Omental fat pad (tissue), 4 donors: ENCODE data around the gene STAT5B. TPM values are rescaled to one million over a fixed set of nuclear protein-coding genes. Genes with fewer than 3 reads are reported as not detected.

Experiments
- ATAC-seq: fragments of 150-250 bp; one replicate; pipeline ENCODE4 v1.9.1; 2016; ENCODE audit warnings: mild to moderate bottlenecking, moderate library complexity; ENCODE audit not compliant: low FRiP score
- DNase-seq: peaks from one replicate; pipeline ENCODE4 v3.0.0-alpha.2; 2019; ENCODE audit warnings: low spot score
- total RNA-seq, 4 donors: library from RNA; depleted of rRNA; stranded (reverse); fragments of >200 nt; gene quantifications; one replicate each; pipeline ENCODE4 v1.1.0, GENCODE V29; 2016
- TF ChIP-seq, protein P1 (sequence below), 3 donors: fragments of 450-650 bp; IDR thresholded peaks; one replicate each; pipeline ENCODE4 v1.5.1; 2016 to 2017; ENCODE audit warnings: antibody characterized with exemption in 3 of 3, mild to moderate bottlenecking in 3 of 3, moderate library complexity in 2 of 3

STAT5B gene
- total RNA-seq, 4 donors from 2014 or later, result 66.6 to 130 (median 111) TPM

DNA sequence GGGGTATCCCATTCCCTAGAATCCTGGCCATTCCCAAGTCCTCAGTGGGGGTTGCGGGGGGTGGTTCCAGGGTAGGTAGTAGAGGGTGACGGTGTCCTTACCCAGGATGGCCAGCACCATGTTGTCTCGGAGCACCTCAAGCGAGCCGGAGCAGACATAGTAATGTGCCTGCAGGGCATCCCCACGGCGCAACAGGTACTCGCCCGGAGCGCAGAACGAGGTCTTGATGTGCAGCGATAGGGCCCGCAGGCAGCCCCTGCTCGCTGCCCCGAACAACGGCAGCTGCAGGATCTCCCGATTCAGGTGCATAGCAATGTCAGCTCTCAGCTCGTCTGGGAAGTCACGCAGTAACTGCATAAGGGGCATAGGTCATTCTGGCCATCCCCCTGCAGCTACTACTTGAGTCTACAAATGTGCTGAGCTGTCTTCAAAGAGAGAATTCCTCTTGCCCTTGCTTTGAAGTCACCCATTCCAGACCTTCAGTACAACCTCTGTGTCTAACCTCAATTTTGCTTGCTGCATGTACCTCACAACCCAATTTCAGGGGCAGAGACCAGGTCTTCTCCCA is 109.9 kb downstream of the STAT5B start:
- DNase-seq (no peak), ATAC-seq (no peak)
- TF ChIP-seq, protein P1, sequence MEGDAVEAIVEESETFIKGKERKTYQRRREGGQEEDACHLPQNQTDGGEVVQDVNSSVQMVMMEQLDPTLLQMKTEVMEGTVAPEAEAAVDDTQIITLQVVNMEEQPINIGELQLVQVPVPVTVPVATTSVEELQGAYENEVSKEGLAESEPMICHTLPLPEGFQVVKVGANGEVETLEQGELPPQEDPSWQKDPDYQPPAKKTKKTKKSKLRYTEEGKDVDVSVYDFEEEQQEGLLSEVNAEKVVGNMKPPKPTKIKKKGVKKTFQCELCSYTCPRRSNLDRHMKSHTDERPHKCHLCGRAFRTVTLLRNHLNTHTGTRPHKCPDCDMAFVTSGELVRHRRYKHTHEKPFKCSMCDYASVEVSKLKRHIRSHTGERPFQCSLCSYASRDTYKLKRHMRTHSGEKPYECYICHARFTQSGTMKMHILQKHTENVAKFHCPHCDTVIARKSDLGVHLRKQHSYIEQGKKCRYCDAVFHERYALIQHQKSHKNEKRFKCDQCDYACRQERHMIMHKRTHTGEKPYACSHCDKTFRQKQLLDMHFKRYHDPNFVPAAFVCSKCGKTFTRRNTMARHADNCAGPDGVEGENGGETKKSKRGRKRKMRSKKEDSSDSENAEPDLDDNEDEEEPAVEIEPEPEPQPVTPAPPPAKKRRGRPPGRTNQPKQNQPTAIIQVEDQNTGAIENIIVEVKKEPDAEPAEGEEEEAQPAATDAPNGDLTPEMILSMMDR (IDR thresholded peaks at IDR 0.05), result no peak

DNA sequence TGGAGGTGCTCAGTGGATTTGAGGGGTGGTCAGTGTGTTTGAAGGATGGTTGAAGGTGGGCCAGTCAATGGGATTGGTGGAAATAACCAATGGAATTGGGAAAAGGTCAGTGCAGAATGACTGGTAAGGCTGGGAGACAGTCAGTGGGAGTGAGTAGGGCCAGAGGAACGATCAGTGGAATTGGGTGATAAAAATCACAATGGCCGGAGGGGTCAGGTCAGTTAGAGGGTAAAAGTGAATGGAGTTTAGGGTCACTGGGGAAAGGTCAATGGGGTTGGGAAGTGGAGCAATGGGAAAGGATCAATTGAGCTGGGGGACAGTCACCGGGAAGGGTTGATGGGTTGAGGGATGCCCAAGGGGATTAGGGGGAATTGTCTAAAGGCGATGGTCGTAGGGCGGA is 110.4 kb downstream of the STAT5B start:
- DNase-seq (no peak), ATAC-seq (no peak)
- TF ChIP-seq, protein P1 (IDR thresholded peaks at IDR 0.05), result no peak

DNA sequence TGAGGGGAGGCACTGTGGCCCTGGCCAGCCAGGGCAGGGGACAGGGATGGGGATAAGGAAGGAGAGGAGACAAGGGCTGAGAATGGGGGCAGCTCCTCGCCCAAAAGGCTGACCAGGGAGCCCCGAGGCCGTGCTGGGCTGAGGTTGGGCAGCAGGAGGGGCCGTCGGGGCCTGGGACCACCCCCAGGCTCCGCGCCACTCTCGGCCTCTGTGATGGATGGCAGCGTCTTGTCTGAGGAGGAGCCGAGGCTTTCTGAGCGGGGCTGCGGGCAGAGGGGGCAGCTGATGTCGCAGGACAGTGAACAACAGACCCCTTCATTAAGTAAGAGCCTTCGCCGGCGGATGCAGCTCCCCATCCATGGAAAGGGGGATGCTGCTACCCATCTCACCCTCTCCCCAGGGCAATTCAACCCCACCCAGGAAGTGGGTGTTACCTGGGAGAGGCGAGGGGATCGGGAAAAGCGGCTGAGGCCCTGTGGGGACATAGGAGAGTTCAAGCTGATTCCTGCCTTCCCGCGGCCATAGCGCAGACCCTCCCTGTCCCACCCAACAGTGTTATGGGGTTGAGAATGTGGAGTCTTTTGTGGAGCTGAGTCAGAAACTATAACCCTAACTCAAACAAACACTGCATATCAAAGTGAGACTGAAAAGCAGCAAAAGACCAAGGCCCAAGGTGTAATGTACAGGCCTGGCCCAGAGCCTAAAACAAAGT is 112.3 kb downstream of the STAT5B start:
- no peak for ATAC-seq
- TF ChIP-seq, protein P1 (IDR thresholded peaks at IDR 0.05), result no peak
- DNase-seq, result no peak

DNA sequence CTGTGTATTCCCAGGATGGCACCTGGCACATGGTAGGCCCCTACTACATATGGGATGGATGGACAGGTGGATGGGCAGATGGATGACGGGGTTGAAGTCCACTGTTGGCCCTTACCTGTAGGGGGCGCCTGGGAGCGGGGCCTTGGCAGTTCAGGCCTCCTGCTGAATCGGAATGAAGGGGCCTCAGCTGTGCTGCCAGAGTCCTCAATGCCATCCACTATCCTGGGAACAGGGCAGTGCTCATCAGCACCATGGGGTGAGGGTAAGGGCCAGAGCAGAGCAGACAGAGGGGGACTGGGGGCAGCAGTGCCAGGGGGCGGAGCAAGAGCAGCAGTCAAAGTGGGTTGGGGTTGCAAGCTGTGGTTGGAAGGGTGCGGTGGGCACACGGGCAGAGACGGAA is 113.1 kb downstream of the STAT5B start:
- DNase-seq (no peak), ATAC-seq (no peak)
- TF ChIP-seq, protein P1 (IDR thresholded peaks at IDR 0.05), result no peak

DNA sequence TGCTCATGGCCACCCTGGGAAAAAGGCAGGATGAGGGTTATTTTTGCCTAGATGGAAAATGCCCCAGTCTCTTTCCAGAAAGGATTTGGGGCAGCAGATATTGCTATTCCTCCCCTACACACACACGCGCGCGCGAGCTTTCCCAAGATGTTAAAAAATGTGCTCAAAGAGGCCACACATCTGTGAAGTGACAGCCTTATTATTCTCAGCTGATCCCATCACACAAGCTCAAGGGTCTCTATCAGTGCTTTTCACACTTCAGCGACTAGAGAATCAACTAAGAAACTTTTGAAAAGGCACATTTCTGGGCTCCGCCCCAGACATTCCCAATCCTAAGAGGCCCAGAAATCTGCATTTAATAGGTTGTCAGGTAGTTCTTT is 115.7 kb downstream of the STAT5B start:
- DNase-seq, result no peak
- ATAC-seq, result no peak
- TF ChIP-seq, protein P1 (IDR thresholded peaks at IDR 0.05), result no peak

DNA sequence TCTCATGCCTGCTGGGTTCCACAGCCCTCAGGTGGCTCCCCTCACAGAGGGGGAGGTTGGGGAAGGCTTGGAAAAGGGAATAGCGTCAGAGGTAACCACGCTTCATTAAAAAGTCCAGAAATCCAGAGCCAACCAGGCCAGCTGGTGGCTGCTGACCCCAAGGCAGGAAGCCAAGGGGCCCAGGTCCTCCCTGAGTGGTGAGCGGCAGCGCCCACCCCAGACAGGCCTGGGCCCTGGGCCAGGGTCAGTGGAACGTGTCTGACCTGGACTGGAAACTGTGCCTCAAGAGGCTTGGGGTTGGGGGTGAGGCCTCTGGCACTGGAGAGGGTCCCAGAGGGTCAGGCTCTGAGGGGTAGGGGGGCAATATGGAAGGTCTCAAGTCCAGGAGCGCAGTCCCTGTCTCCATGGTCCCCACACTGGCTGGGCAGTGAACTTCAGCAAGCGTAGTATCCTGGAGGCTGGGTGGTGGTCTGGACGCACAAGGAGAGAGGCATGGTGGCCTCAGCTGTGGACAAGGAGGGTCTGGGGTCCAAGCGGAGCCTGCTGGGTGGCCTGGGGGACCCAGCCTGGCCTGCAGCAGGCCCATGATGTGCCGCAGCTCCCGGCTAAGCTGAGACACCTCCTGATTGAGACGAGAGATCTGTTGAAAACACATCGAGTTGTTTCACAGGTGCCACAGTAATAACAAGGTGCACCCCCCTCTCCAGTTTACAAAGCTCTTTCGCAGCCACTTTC is 116.2 kb downstream of the STAT5B start:
- TF ChIP-seq, protein P1 (IDR thresholded peaks at IDR 0.05), result no peak
- DNase-seq (no peak), ATAC-seq (no peak)
